ENCODE results near the gene ST6GAL1.
A peak's percentile ranks its signal among the peaks of the same experiment; 100 is the strongest.

The ST6GAL1 gene

DNA sequence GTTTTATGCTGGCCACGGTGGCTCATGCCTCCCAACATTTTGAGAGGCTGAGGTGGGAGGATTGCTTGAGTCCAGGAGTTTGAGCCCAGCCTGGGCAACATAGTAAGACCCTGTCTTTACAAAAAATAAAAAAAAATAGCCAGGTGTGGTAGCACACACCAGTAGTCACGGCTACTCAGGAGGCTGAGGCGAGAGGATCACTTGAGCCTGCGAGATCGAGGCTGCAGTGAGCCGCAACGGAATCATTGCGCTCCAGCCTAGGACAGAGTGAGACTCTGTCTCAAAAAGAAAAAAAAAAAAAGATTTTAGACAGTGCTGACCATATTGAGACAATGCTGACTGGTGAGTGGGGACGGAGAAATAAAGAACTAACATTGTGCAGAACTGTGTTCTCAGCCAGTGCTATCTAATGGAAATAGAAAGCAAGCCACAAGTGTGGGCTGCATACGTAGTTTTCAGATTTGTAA is 67.2 kb downstream of the ST6GAL1 start:
- TF ChIP-seq, protein P1, sequence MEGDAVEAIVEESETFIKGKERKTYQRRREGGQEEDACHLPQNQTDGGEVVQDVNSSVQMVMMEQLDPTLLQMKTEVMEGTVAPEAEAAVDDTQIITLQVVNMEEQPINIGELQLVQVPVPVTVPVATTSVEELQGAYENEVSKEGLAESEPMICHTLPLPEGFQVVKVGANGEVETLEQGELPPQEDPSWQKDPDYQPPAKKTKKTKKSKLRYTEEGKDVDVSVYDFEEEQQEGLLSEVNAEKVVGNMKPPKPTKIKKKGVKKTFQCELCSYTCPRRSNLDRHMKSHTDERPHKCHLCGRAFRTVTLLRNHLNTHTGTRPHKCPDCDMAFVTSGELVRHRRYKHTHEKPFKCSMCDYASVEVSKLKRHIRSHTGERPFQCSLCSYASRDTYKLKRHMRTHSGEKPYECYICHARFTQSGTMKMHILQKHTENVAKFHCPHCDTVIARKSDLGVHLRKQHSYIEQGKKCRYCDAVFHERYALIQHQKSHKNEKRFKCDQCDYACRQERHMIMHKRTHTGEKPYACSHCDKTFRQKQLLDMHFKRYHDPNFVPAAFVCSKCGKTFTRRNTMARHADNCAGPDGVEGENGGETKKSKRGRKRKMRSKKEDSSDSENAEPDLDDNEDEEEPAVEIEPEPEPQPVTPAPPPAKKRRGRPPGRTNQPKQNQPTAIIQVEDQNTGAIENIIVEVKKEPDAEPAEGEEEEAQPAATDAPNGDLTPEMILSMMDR (IDR thresholded peaks at IDR 0.05; ENCODE audit: low read depth, low read length), result no peak
- TF ChIP-seq POLR2A (IDR thresholded peaks at IDR 0.05; ENCODE audit: extremely low read depth, insufficient read length) (no peak), MYC (IDR thresholded peaks at IDR 0.05; ENCODE audit: low read depth, low read length) (no peak)
- TF ChIP-seq, protein P2, sequence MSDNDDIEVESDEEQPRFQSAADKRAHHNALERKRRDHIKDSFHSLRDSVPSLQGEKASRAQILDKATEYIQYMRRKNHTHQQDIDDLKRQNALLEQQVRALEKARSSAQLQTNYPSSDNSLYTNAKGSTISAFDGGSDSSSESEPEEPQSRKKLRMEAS (IDR thresholded peaks at IDR 0.05; ENCODE audit: low read depth, low read length), result no peak
- no peak for DNase-seq (ENCODE audit: low read depth)
- no peak overlapping the region for H3K4me3 ChIP-seq (ENCODE audit: low read depth, low read length)

DNA sequence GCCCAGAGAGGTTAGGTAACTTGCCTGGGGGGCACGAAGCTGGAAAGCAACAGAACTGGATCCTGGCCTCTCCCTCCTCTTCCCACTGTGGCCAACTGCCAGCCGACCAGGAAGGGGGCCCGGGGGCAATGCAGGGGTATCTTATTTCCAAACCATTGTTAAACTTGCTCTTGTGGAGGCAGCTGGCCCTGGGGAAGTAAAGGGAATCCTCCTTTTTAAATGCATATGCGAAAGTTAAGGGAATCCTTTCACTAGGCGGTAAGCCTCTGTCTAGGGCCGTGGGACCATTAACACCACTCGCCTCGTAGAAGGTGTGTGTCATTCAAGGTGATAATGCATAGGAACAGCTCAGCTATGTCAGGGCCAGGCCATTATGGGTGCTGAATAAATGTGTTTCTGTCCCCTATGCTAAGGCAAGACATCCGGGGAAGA is 68.6 kb downstream of the ST6GAL1 start:
- DNase-seq (ENCODE audit: low read depth), result no peak
- H3K4me3 ChIP-seq (ENCODE audit: low read depth, low read length), result no peak overlapping the region
- TF ChIP-seq POLR2A (IDR thresholded peaks at IDR 0.05; ENCODE audit: extremely low read depth, insufficient read length), result no peak
- TF ChIP-seq, protein P1 (IDR thresholded peaks at IDR 0.05; ENCODE audit: low read depth, low read length), result no peak
- no peak for TF ChIP-seq MYC (IDR thresholded peaks at IDR 0.05; ENCODE audit: low read depth, low read length)
- TF ChIP-seq, protein P2 (IDR thresholded peaks at IDR 0.05; ENCODE audit: low read depth, low read length), result no peak

DNA sequence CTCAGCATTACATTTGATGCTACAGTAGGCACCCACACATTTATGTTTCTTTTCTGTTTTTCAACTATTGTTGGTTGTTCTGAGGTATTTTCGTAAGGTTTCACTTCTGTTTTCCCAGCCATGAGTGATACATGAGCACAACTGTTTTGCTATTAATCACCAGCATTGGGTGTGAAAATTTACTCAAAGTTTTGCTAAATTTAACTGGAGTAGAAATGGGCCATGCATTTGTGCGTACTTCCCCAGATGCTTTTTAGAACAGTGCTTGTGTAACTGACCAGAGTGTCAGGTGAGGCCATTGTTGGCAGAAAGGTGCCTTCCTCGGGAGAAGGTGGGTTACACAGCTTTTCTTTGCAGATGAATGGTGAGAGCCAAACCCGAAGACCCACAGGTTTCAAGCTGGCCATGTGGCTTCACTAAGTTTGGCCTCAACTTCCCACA is 70.4 kb downstream of the ST6GAL1 start:
- TF ChIP-seq, protein P2 (IDR thresholded peaks at IDR 0.05; ENCODE audit: low read depth, low read length), result no peak
- TF ChIP-seq MYC (IDR thresholded peaks at IDR 0.05; ENCODE audit: low read depth, low read length) (no peak), POLR2A (IDR thresholded peaks at IDR 0.05; ENCODE audit: extremely low read depth, insufficient read length) (no peak)
- TF ChIP-seq, protein P1 (IDR thresholded peaks at IDR 0.05; ENCODE audit: low read depth, low read length), result no peak
- no peak overlapping the region for H3K4me3 ChIP-seq (ENCODE audit: low read depth, low read length)
- peak; percentile 57 for DNase-seq (ENCODE audit: low read depth)

DNA sequence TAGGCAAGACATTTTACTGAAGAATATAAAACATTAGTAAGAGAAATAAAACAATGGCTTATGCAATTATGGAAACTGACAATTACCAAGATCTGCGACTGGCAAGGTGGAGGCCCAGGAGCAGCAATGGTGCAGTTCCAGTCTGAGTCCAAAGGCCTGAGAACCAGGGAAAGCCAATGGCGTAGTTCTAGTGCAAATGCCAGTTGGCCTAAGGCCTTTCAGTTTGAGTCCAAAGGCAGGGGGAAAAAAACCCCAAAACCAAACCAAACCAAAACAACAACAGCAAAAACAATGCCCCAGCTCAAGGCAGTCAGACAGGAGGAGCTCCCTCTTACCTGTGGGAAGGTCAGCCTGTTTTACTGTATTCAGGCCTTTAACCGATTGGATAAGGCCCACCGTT is 72.6 kb downstream of the ST6GAL1 start:
- H3K4me3 ChIP-seq (ENCODE audit: low read depth, low read length), result no peak overlapping the region
- TF ChIP-seq POLR2A (IDR thresholded peaks at IDR 0.05; ENCODE audit: extremely low read depth, insufficient read length) (no peak), MYC (IDR thresholded peaks at IDR 0.05; ENCODE audit: low read depth, low read length) (no peak)
- TF ChIP-seq, protein P1 (IDR thresholded peaks at IDR 0.05; ENCODE audit: low read depth, low read length), result no peak
- TF ChIP-seq, protein P2 (IDR thresholded peaks at IDR 0.05; ENCODE audit: low read depth, low read length), result no peak
- no peak for DNase-seq (ENCODE audit: low read depth)

DNA sequence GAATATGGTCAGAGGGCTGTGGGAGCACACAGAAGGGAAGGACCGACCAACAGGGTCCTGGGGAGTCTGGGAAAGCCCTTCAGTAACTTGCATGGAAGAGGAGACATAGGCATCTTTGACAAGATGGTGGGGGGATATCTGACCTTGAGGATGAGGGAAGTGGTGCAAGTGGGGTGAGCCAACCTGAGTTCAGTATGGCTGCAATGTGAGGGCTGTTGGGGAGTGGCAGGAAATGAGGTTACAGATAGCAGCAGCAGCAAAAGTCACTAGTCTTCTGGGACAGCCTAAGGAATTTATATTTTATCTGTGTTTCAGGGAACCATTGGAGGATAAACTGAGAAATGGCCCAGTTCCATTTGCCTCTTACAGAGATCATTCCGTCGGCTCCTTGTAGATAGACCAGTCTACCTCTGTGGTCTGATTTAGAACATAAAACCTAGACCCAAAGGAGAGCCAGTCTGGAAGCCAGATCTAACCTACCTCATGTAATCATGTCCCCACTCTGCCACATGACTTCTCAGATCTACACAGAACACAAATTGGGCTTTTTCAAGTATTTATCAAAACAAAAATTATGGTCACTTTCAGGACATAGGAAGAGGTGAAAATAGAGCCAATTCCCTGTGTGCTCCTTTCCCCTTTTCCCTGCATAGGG is 75.6 kb downstream of the ST6GAL1 start:
- peak; percentile 86 for DNase-seq (ENCODE audit: low read depth)
- H3K4me3 ChIP-seq (ENCODE audit: low read depth, low read length), result no peak overlapping the region
- TF ChIP-seq POLR2A (IDR thresholded peaks at IDR 0.05; ENCODE audit: extremely low read depth, insufficient read length) (no peak), MYC (IDR thresholded peaks at IDR 0.05; ENCODE audit: low read depth, low read length) (no peak)
- TF ChIP-seq, protein P1 (IDR thresholded peaks at IDR 0.05; ENCODE audit: low read depth, low read length), result no peak
- TF ChIP-seq, protein P2 (IDR thresholded peaks at IDR 0.05; ENCODE audit: low read depth, low read length), result no peak

Measured in NB4 (cell line).